Measurements from ENCODE around the gene CLASP2. TPM values are rescaled to one million over a fixed set of nuclear protein-coding genes. Genes with fewer than 3 reads are reported as not detected.

The CLASP2 gene
- total RNA-seq, 1 donor from 2014 or later, result 69.2 TPM

- H3K4me1 Mint-ChIP-seq, result peaks cover 11% of the 10 kb centered on the region
- H3K27me3 Mint-ChIP-seq (ENCODE audit: low read depth), result no peaks in the 10 kb centered on the region
- no peak for DNase-seq (ENCODE audit: low read depth, low spot score)
- H3K9me3 Mint-ChIP-seq, result no peaks in the 10 kb centered on the region
- no peak overlapping the region for H3K27ac Mint-ChIP-seq (ENCODE audit: unreplicated experiment)
- H3K4me3 Mint-ChIP-seq, result no peak overlapping the region
- no peaks in the 10 kb centered on the region for H3K36me3 Mint-ChIP-seq (ENCODE audit: low read depth)
- TF ChIP-seq, protein P1, sequence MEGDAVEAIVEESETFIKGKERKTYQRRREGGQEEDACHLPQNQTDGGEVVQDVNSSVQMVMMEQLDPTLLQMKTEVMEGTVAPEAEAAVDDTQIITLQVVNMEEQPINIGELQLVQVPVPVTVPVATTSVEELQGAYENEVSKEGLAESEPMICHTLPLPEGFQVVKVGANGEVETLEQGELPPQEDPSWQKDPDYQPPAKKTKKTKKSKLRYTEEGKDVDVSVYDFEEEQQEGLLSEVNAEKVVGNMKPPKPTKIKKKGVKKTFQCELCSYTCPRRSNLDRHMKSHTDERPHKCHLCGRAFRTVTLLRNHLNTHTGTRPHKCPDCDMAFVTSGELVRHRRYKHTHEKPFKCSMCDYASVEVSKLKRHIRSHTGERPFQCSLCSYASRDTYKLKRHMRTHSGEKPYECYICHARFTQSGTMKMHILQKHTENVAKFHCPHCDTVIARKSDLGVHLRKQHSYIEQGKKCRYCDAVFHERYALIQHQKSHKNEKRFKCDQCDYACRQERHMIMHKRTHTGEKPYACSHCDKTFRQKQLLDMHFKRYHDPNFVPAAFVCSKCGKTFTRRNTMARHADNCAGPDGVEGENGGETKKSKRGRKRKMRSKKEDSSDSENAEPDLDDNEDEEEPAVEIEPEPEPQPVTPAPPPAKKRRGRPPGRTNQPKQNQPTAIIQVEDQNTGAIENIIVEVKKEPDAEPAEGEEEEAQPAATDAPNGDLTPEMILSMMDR (conservative IDR thresholded peaks at IDR 0.05), result no peak
These were observed 71.6 kb downstream of the CLASP2 start for GRCh38 chr3:33646406-33646805.

GRCh38 chr3:33645060-33645647 lies 72.9 kb downstream of the CLASP2 start:
- Mint-ChIP-seq H3K36me3 (ENCODE audit: low read depth) (no peaks in the 10 kb centered on the region), H3K4me1 (peaks cover 11% of the 10 kb centered on the region), H3K27ac (ENCODE audit: unreplicated experiment) (peak overlapping the region; percentile 94), H3K4me3 (peak overlapping the region; percentile 89), H3K9me3 (no peaks in the 10 kb centered on the region), H3K27me3 (ENCODE audit: low read depth) (no peaks in the 10 kb centered on the region)
- DNase-seq (ENCODE audit: low read depth, low spot score), result no peak
- TF ChIP-seq, protein P1 (conservative IDR thresholded peaks at IDR 0.05), result no peak

GRCh38 chr3:33644582-33644981 lies 73.5 kb downstream of the CLASP2 start:
- Mint-ChIP-seq H3K27ac (ENCODE audit: unreplicated experiment) (no peak overlapping the region), H3K9me3 (no peaks in the 10 kb centered on the region), H3K36me3 (ENCODE audit: low read depth) (no peaks in the 10 kb centered on the region), H3K4me1 (peaks cover 11% of the 10 kb centered on the region), H3K4me3 (no peak overlapping the region), H3K27me3 (ENCODE audit: low read depth) (no peaks in the 10 kb centered on the region)
- DNase-seq (ENCODE audit: low read depth, low spot score), result no peak
- TF ChIP-seq, protein P1 (conservative IDR thresholded peaks at IDR 0.05), result no peak

GRCh38 chr3:33642806-33643205 lies 75.2 kb downstream of the CLASP2 start:
- TF ChIP-seq, protein P1 (conservative IDR thresholded peaks at IDR 0.05), result no peak
- no peak overlapping the region for H3K4me3 Mint-ChIP-seq
- H3K27me3 Mint-ChIP-seq (ENCODE audit: low read depth), result no peaks in the 10 kb centered on the region
- no peak for DNase-seq (ENCODE audit: low read depth, low spot score)
- no peak overlapping the region for H3K27ac Mint-ChIP-seq (ENCODE audit: unreplicated experiment)
- H3K9me3 Mint-ChIP-seq, result no peaks in the 10 kb centered on the region
- H3K36me3 Mint-ChIP-seq (ENCODE audit: low read depth), result no peaks in the 10 kb centered on the region
- peaks cover 11% of the 10 kb centered on the region for H3K4me1 Mint-ChIP-seq

GRCh38 chr3:33639889-33640288 lies 78.2 kb downstream of the CLASP2 start:
- H3K27me3 Mint-ChIP-seq (ENCODE audit: low read depth), result no peaks in the 10 kb centered on the region
- no peaks in the 10 kb centered on the region for H3K36me3 Mint-ChIP-seq (ENCODE audit: low read depth)
- TF ChIP-seq, protein P1 (conservative IDR thresholded peaks at IDR 0.05), result no peak
- H3K4me3 Mint-ChIP-seq, result no peak overlapping the region
- H3K9me3 Mint-ChIP-seq, result no peaks in the 10 kb centered on the region
- no peak overlapping the region for H3K27ac Mint-ChIP-seq (ENCODE audit: unreplicated experiment)
- H3K4me1 Mint-ChIP-seq, result no peaks in the 10 kb centered on the region
- no peak for DNase-seq (ENCODE audit: low read depth, low spot score)
